ENCODE measurements around the gene ZMIZ2.
"Not testable (repeated sequence)": the region's sequence is repeated elsewhere in the genome, so short reads cannot be mapped to it uniquely, and the experiment has no call there.

Gene ZMIZ2, protein sequence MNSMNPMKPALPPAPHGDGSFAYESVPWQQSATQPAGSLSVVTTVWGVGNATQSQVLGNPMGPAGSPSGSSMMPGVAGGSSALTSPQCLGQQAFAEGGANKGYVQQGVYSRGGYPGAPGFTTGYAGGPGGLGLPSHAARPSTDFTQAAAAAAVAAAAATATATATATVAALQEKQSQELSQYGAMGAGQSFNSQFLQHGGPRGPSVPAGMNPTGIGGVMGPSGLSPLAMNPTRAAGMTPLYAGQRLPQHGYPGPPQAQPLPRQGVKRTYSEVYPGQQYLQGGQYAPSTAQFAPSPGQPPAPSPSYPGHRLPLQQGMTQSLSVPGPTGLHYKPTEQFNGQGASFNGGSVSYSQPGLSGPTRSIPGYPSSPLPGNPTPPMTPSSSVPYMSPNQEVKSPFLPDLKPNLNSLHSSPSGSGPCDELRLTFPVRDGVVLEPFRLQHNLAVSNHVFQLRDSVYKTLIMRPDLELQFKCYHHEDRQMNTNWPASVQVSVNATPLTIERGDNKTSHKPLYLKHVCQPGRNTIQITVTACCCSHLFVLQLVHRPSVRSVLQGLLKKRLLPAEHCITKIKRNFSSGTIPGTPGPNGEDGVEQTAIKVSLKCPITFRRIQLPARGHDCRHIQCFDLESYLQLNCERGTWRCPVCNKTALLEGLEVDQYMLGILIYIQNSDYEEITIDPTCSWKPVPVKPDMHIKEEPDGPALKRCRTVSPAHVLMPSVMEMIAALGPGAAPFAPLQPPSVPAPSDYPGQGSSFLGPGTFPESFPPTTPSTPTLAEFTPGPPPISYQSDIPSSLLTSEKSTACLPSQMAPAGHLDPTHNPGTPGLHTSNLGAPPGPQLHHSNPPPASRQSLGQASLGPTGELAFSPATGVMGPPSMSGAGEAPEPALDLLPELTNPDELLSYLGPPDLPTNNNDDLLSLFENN

DNA sequence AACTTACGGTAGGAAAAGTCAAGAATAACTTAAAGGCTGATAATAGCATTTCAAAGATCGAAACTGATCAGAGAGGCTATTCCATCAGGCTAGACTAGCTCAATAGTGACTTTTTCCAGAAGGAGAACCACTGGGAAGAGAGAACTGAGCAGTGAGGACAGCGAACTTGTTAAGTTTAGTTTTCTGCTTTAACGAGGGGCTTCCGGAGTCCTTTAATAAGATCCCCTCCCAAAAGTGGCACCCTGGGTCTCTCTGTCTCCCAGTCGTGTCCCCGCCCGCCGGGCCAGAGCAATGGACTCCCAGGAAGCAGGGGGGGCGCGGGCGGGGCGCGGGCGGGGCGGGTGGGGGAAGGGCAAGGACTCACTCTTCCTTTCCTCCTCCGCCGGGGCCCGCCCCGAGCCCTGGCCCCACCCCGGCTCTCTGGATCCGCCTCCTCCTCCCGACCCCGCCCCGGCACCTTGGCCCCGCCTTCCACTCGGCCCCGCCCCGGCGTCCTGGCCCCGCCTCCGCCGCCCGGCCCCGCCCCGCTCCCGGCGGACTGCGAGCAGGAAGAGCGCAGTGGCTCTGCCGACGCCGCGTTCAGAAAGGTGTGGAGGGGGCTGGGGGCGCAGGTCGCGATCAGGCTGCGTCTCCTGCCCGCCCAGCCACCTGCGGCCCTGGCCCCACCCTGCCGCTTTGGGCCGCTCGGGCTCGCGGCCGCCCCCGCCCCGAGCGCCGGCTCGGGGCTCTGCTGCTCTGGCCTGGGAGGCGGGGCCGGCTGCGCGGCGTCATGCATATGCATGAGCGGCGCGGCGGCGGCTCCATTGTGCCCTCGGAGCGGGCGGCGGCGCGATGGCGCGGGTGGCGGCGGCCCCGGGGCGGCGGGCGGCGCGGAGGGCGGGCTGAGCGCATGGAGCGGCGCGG, at the start of gene ZMIZ2:
Gene ZMIZ2 (plus strand): TSS at position 803 of the 903 bp plus-strand sequence. CDS start 7,403 bp downstream, outside the sequence.
- intact Hi-C loops (cut with DNase I) = loop anchor here (2.0 kb wide), 2 partner anchors 49 to 141 kb away; partner anchors contain the start of genes OGDH and PPIA

DNA sequence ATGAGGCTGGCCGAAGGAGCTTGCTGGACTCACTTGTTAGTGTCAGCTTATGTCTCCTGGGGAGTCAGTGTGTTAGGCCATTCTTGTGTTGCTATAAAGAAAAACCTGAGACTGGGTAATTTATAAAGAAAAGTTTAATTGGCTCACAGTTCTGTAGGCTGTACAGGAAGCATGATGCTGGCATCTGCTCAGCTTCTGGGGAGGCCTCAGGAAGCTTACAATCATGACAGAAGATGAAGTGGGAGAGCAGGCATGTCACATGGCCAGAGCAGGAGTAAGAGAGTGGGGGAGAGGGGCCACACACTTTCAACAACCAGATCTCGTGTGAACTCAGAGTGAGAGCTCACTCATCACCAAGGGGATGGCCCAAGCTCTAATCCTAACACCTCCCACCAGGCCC, 49.0 kb upstream of the ZMIZ2 start:
- DNase-seq; intact Hi-C loops (cut with DNase I): not testable (repeated sequence)

More for the DNA sequence above, at the start of gene ZMIZ2:
- DNase-seq = peak; percentile 81 to 99 (median 97)

DNA sequence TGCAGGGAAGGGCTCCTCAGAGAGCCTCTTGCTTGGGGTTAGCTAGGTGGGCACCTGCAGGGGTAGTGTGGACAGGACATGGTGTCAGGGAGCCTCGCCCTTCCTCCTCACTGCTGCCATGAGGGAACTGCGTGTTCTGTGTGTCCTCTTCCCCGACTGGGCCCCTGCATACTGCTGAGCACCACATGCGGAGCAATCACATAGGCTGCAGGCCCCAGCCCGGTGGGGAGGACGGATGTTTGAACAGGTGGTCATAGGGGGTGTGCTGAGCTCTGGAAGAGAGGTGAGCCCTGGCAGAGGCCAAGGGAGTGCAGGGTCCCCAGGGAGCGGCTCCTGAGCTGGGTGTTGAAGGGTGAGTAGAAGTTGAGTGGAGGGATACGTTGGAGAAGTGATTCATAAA, 48.3 kb upstream of the ZMIZ2 start:
- DNase-seq = peak in 1 of 42 donors; percentile 13
- intact Hi-C loops (cut with DNase I) = no loop called here

DNA sequence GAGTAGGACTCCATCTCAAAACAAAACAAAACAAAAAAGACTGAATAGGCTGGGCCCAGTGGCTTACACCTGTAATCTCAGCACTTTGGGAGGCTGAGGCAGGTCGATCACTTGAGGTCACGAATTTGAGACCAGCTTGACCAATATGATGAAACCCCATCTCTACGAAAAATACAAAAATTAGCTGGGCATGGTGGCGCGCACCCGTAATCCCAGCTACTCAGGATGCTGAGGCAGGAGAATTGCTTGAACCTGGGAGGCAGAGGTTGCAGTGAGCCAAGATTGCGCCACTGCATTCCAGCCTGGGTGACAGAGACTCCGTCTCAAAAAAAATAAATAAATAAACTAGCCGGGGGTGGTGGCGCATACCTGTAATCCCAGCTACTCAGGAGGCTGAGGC, 45.3 kb upstream of the ZMIZ2 start:
- DNase-seq; intact Hi-C loops (cut with DNase I): not testable (repeated sequence)

DNA sequence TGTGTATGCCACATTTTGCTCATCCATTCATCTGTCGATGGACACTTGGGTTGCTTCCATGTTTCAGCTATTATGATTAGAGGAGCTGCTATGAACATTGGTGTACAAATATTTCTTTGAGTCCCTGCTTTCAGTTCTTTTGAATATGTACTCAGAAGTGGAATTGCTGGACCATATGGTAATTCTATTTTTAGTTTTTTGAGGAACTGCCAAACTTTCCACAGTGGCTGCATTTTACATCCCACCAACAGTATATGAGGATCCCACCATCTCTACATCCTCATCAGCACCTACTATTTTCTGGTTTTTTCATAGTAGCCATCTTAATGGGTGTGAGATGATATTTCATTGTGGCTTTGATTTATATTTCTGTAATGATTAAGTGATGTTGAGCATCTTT, 44.7 kb upstream of the ZMIZ2 start:
- intact Hi-C loops (cut with DNase I) = no loop called here
- no peak for DNase-seq

DNA sequence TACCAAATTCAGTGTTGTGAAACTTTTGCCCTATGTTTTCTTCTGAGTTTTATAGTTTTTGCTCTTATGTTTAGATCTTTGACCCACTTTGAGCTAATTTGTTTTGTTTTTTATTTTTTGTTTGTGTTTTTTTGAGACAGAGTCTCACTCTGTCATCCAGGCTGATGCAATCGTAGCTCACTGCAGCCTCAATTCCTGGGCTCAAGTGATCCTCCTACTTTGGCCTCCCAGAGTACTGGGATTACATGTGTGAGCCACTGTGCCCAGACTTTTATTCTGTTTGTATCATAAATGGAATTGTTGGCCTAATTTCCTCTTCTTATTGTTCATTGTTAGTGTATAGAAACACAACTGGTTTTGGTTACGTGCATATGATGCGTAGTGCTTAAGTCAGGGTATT, 43.2 kb upstream of the ZMIZ2 start:
- intact Hi-C loops (cut with DNase I) = no loop called here
- no peak for DNase-seq

DNA sequence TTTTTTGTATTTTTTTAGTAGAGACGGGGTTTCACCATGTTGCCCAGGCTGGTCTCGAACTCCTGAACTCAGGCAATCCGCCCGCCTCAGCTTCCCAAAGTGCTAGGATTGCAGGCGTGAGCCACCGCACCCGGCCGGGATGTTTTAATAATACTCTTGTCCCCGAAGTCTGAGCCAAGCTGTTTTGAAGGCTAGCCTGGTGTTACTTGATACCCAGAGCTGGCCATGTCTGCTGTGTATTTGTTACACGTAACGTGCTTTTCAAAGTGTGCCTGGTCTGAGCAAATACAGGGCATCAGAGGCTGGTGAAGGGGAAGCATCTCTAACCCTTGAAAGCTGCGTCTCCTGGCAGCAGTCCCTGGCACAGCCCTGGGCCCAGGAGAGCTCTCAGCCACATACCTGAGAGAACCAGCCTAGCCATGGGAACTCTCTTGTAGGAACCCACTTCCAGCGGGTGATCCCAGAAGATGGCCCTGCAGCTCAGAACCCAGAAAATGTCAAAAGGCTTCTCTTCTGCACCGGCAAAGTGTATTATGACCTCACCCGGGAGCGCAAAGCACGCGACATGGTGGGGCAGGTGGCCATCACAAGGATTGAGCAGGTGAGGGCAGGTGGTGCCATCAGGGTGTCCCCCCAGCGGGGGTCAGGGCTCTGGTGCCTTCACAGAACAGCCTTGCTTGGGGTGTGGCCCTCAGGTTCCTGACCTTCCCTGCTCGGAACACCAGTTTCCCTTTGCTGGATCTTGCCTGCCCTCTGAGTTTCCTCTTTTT, 41.7 kb upstream of the ZMIZ2 start:
- peak in 1 of 42 donors; percentile 15 for DNase-seq
- intact Hi-C loops (cut with DNase I) = no loop called here

DNA sequence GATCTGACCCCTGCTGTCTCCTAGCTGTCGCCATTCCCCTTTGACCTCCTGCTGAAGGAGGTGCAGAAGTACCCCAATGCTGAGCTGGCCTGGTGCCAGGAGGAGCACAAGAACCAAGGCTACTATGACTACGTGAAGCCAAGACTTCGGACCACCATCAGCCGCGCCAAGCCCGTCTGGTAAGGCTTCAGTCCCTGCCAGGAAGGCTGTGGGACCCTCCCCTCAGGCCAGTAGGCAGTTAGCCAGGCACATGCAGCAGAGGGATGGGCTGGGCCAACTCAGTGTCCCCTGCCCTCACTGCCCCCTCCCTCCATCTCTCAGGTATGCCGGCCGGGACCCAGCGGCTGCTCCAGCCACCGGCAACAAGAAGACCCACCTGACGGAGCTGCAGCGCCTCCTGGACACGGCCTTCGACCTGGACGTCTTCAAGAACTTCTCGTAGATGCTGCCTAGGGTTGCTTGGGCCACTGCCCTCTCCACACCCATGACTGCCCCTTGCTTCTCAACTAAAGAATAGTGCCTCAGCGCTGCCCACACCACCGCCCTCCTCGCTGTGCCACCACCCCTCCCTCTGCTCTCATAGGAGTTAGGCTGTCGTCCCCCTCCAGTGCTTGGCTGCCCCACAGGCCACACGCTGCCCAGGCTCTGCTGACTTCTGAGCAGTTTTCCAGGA, 41.0 kb upstream of the ZMIZ2 start:
- intact Hi-C loops (cut with DNase I) = no loop called here
- peak in 1 of 42 donors; percentile 26 for DNase-seq

DNA sequence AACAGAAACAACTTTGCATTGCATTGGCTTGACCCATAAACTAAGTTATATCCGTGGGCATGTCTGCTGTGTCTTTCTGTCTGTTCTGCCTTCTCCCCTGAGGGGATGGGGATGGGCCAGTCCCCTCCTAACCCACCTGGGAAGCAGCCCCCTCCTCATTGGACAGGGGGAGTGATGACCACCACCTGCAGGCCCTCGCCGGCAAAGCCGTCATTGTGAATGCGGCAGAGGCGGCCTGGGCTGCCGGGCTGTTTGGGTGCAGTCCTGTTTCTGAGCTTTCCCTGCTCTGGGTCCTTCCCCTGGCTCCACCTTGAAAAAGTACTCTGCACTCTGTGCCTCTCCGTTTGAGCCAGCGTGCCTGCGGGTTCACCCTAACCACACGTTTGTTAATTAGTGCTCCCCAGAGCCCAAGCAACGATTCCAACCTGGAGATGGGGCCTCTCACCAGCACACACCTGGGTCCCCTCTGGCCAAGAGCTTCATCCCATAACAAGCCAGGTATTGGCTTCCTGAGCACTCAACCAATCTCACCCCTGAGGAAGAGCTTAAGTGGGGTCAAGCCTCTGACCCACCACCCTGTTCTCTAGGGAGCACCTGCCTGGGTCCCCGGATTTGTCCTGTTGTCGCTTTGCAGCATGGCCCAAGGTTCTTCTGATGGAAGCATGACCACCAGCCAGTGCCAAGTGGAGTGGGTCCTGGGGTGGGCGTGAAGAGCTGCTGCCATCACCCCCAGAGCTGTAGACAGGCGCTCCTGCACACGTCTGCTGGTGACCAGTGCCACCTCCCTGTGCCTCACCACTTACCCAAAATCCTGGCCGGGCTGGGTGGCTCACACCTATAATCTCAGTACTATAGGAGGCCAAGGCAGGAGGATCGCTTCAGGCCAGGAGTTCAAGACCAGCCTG, 39.4 kb upstream of the ZMIZ2 start:
- intact Hi-C loops (cut with DNase I) = no loop called here
- peak in 1 of 42 donors; percentile 15 for DNase-seq

DNA sequence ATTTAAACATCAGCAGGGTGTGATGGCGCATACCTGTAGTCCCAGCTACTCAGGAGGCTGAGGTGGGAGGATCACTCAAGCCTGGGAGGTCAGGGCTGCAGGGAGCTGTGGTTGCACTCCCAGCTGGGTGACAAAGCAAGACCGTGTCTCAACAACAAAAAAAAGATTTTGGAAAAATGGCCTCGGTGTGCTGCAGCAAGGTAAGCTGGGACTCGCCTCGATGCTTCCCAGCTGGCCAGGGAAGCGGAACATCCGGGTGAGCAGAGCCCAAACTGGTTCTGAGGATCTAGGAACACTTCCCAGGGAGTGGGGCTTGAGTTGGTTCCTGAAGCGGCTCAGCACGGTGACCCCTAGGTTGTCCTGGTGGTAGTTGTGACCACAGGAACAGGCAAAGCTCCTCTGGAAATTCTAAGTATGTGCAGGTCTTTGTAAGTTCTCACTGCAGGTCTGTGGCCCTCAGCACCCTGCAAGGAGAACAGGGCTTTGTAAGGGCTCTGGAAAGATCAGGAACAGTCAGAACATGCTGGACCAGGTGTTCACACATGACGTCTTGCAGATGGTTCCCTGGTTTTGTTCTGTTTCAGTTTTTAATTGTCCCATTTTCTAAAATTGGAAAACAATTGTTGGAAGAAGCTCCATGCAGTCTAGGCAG, 38.6 kb upstream of the ZMIZ2 start:
- peak in 1 of 42 donors; percentile 18 for DNase-seq

DNA sequence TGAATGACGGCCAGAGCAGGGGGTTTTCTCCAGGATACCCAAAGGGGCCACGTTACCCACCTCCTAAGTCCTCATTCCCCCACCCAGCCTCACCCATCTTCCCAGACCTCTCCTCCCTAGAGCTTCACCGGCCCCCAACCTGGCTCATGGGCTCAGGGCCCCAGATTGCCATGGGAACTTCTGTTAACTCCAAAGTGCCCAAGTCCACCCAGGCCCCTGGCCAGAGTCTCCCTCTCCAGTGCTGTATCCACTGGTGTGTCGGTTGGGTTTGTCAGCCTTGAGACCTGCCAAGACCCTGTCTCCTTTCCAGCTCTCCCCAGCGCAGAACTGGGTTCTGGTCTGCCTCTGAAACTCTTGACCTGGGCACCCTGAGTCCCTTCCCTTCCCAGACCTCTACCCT, 37.1 kb upstream of the ZMIZ2 start:
- DNase-seq = peak in 1 of 42 donors; percentile 23
- intact Hi-C loops (cut with DNase I) = no loop called here

More for the DNA sequence above, 38.6 kb upstream of the ZMIZ2 start:
- intact Hi-C loops (cut with DNase I) = no loop called here

DNA sequence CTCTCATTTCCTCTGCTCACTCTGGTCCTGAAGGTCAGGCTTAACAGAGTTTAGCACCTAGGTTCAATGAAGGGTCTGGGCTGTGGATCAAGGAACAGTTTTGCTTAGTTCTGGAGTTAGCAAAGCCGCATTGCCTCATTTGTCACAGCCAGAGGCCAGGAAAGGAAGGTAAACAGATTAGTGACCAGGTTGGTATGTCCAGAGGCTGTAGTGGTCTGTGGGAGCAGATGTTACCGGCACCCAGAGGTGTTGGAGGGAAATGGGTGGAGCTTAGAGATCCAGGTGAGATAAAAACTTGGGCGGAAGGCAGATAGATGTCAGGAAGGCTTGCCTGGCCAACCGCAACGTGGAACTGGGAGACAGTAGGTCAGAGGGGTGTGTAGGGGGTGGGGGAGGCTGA, 36.6 kb upstream of the ZMIZ2 start:
- intact Hi-C loops (cut with DNase I) = no loop called here
- DNase-seq = no peak

DNA sequence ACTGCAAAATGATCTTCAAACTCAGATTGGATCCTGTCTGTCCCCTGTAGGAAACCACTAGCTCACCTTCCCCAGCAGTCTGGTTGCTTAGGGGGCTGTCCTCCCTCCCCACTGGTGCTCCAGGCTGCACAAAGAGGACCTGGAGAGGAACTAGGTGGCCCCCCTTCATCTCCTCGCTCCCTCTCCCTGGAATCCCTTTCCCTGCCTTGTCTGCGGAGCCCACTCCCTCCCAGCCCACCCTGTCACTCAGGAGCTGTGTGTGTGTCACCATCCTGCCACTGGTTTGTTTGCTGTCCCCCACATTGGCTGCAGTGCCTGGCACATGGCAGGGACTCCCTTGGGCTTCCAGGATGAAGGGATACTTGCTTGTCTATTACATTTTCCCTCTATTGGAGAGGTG, 35.5 kb upstream of the ZMIZ2 start:
- intact Hi-C loops (cut with DNase I) = no loop called here
- no peak for DNase-seq

DNA sequence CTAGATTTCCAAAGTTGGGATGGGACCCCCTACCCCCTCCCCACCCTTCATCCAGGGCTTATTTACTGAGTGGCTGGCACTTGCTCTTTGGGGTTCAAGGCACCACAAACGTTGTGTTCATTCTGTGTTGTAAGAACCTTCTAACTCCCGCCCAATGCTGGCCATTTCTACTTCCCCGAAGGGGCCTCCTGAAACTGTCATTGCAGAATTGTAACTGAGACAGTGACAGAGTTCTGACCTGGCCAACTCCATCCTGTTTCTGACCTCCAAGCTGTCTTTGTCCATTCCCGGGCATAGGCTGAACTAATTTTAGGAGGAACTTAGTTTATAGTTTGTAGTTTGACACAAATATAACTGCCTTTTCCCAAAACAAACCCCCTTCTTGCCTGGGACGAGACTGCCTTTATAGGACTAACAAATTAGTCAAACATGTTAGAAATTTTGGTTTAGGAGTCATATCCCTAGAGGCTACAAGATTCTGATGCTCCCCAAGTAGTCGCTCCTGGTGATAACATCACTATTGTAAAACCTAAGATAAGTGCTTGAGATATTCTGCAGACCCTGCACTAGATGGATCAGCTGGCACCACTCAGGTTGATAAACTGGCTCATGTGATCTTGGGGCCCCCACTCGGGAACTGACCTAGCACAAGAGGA, 34.8 kb upstream of the ZMIZ2 start:
- DNase-seq = peak in 1 of 42 donors; percentile 17

DNA sequence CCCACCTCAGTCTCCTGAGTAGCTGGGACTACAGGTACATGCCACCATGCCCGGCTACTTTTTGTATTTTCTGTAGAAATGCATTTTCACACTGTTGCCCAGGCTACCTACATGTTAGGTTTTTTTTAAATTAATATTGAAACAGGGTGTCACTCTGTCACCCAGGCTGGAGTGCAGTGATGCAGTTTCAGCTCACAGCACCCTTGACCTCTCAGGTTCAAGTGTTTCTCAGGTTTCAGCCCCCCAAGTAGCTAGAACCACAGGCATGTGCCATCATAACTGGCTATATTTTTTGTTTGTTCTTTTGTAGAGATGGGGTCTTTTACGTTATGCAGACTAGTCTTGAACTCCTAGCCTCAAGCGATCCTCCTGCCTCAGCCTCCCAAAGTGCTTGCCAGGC, 32.4 kb upstream of the ZMIZ2 start:
- intact Hi-C loops (cut with DNase I) = no loop called here
- no peak for DNase-seq

More for the DNA sequence above, 34.8 kb upstream of the ZMIZ2 start:
- intact Hi-C loops (cut with DNase I) = no loop called here

Data from head of caudate nucleus (tissue), 42 donors.